Pancreas (tissue), 10 donors: Measurements from ENCODE around the gene RNF123. TPM values are rescaled to one million over a fixed set of nuclear protein-coding genes. Genes with fewer than 3 reads are reported as not detected.
"Not testable (repeated sequence)": the region's sequence is repeated elsewhere in the genome, so short reads cannot be mapped to it uniquely, and the experiment has no call there.

Experiments used
- ATAC-seq, 4 donors: fragments of 200-7000 bp; cut with Tn5 transposase; one replicate each; pipeline versions ENCODE4 v1.8.0 to v1.9.1; 2020; ENCODE audit warnings: mild to moderate bottlenecking in 4 of 4, moderate library complexity in 4 of 4
- DNase-seq, 6 donors: peaks; one replicate each; pipeline ENCODE4 v3.0.0-alpha.2; 2020
- FAIRE-seq: peaks from 2 replicates; lab custom pipeline; 2012; peaks lifted over from hg19 to GRCh38; lab: Jason Lieb, UNC
- H3K27ac ChIP-seq, 4 donors: fragments of 200-600 bp; sonication (generic); 1 replicate in 3 of 4; 2 replicates in 1 of 4; pipeline versions ENCODE4 v1.5.0 to v1.8.0; 2020
- H3K27me3 ChIP-seq, 4 donors: fragments of 200-600 bp; one replicate each; pipeline ENCODE4 v1.8.0; 2021
- H3K36me3 ChIP-seq, 3 donors: fragments of 200-600 bp; sonication (generic) in 1 of 3; one replicate each; pipeline versions ENCODE4 v1.5.0 to v1.8.0; 2020 to 2021
- H3K4me1 ChIP-seq, 3 donors: fragments of 200-600 bp; one replicate each; pipeline ENCODE4 v1.8.0; 2021
- H3K4me3 ChIP-seq, 4 donors: fragments of 200-600 bp; sonication (generic) in 2 of 4; one replicate each; pipeline versions ENCODE4 v1.5.0 to v1.8.0; 2020 to 2021
- H3K9me3 ChIP-seq, 4 donors: fragments of 200-600 bp; one replicate each; pipeline ENCODE4 v1.8.0; 2021
- WGBS, 2 donors: extraction: QIAGEN DNeasy Blood & Tissue Kit; methylation state at CpG; one replicate each; pipeline ENCODE4 v1.1.7; 2013; 5-methylcytosine and 5-hydroxymethylcytosine counted together
- intact Hi-C, 3 donors: fragments of 100-400 bp; cut with DNase I; formaldehyde crosslinking; loops; one replicate each; pipeline versions ENCODE4 v1.11.1 to v1.14.2; 2022
- polyA plus RNA-seq, 2 donors: library from polyadenylated mRNA; stranded (reverse); fragments of 200-250 nt; gene quantifications; one replicate each; pipeline ENCODE4 v1.2.3, GENCODE V29; 2013
- total RNA-seq, 6 donors: library from RNA; stranded (reverse); fragmentation: NEBNext Ultra II Directional in 4 of 6; extraction: Animal tissue kit (Norgen Biotek cat#: 25700) in 4 of 6; gene quantifications; one replicate each; pipeline versions ENCODE4 v1.2.1 to v1.2.4, GENCODE V29; 2021 to 2023
- TF ChIP-seq, protein P1 (sequence below), 4 donors: fragments of 200-600 bp; sonication (generic) in 3 of 4; IDR thresholded peaks; one replicate each; pipeline versions ENCODE4 v1.5.0 to v1.8.0; 2021; ENCODE audit warnings: antibody characterized with exemption in 4 of 4
- donor health status: healthy with polysubstance abuse.
- donor health status: DM: no; HTN: no; CAD: no; lungs with moderate emphysema.
- donor health status: DM: no; HTN: no; CAD: no.
- donor health status: control.
- donor health status: control.
- donor health status: Bipolar disorder and iron deficiency.
- donor health status: DM: yes; HTN: yes; CAD: no.
- donor health status: DM: no; HTN: no; CAD: no.
- donor health status: DM: no; HTN: no; CAD: no.
- donor health status: DM: yes; HTN: yes; CAD: no.

Gene RNF123
- total and polyA plus RNA-seq, 8 donors, result 13.5 to 27.6 (median 20.6) TPM

DNA sequence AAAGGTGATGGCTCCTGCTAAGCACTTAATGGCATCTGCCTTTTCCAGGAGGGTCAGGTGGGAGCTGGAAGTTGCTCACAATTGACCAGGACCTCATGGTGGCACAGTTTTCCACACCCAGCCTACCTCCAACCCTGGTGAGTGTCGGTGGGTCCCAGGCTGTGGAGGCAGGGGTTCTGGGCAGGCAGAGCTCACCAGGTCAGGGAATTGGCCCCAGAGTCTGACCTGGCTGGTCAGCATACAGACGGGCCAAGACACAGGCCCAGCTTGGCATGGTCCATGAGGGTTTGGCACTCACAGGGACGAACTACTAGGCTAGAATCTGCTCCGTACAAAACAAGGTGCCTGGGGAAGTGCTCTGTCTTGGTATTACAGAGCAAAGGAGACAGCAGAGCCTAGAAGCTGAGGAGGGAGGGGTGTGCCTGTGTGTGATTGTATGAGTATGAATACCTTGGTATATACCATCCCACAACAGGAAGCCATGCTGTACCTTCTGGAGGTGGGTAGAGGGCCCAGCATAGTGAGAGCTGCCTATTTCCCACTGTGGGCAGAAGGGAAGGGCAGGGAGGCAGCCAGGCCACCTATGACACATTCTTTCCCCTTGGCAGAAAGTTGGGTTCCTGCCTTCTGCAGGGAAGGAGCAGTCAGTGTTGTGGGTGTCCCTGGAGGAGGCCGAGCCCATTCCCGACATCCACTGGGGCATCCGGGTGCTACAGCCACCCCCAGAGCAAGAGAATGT is 8.7 kb upstream of the RNF123 start:
- no peaks in the 10 kb centered on the region for H3K27me3 ChIP-seq
- H3K27ac ChIP-seq, result no peak overlapping the region
- 89 to 95% methylated on average over 7 of the region's 7 CpGs for WGBS, 2 donors
- ATAC-seq, result no peak
- H3K4me3 ChIP-seq, result no peak overlapping the region
- TF ChIP-seq, protein P1, sequence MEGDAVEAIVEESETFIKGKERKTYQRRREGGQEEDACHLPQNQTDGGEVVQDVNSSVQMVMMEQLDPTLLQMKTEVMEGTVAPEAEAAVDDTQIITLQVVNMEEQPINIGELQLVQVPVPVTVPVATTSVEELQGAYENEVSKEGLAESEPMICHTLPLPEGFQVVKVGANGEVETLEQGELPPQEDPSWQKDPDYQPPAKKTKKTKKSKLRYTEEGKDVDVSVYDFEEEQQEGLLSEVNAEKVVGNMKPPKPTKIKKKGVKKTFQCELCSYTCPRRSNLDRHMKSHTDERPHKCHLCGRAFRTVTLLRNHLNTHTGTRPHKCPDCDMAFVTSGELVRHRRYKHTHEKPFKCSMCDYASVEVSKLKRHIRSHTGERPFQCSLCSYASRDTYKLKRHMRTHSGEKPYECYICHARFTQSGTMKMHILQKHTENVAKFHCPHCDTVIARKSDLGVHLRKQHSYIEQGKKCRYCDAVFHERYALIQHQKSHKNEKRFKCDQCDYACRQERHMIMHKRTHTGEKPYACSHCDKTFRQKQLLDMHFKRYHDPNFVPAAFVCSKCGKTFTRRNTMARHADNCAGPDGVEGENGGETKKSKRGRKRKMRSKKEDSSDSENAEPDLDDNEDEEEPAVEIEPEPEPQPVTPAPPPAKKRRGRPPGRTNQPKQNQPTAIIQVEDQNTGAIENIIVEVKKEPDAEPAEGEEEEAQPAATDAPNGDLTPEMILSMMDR (IDR thresholded peaks at IDR 0.05), result no peak
- no peak for FAIRE-seq
- H3K36me3 ChIP-seq, result peaks cover 4 to 37% (median 18%) of the 10 kb centered on the region in 3 donors
- H3K9me3 ChIP-seq, result no peaks in the 10 kb centered on the region
- H3K4me1 ChIP-seq, result no peaks in the 10 kb centered on the region
- intact Hi-C loops, result no loop called here
- DNase-seq, result no peak

DNA sequence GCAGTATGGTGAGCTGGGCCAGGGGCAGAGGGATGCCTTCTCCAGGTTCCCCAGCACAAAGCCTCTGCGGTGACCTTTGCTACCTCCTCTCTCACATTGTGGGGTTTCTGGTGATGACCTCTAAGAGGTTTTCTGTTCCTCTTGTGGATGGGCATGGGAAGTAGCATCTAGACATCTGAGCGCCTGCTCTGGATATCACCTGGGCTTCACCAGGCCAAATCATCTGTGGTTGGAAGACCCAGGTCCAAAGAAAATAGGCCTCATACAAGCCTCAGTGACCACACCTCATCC is 8.2 kb upstream of the RNF123 start:
- Histone ChIP-seq H3K4me1 (no peaks in the 10 kb centered on the region), H3K27ac (no peak overlapping the region), H3K27me3 (no peaks in the 10 kb centered on the region), H3K9me3 (no peaks in the 10 kb centered on the region), H3K4me3 (no peak overlapping the region), H3K36me3 (peaks cover 4 to 35% (median 18%) of the 10 kb centered on the region in 3 donors)
- intact Hi-C loops, result no loop called here
- FAIRE-seq (no peak), ATAC-seq (no peak), DNase-seq (no peak)
- WGBS, 2 donors, result 96 to 99% methylated on average over 2 of the region's 2 CpGs
- TF ChIP-seq, protein P1 (IDR thresholded peaks at IDR 0.05), result no peak

DNA sequence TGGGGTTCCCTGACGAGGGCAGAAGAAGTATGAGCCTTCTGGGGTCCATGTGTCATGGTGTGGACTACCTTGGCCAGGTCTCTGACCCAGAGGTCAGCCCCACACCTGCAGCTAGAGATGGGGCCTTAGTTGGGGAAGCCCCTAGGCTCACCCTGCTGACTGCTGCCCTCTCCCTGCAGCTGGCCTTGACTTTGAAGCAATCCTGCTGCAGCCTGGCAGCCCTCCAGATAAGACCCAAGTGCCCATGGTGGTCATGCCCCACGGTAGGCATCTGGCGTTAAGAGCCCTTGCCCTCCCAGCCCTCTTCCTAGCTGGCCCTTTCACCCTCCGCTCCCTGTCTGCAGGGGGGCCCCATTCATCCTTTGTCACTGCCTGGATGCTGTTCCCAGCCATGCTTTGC is 7.8 kb upstream of the RNF123 start:
- intact Hi-C loops, result no loop called here
- Histone ChIP-seq H3K9me3 (no peaks in the 10 kb centered on the region), H3K36me3 (peaks cover 4 to 31% (median 18%) of the 10 kb centered on the region in 3 donors), H3K4me3 (no peak overlapping the region), H3K4me1 (no peaks in the 10 kb centered on the region), H3K27ac (no peak overlapping the region), H3K27me3 (no peaks in the 10 kb centered on the region)
- TF ChIP-seq, protein P1 (IDR thresholded peaks at IDR 0.05), result no peak
- no peak for DNase-seq
- WGBS, 2 donors, result 82 to 88% methylated on average over 4 of the region's 4 CpGs
- FAIRE-seq, result no peak
- no peak for ATAC-seq

DNA sequence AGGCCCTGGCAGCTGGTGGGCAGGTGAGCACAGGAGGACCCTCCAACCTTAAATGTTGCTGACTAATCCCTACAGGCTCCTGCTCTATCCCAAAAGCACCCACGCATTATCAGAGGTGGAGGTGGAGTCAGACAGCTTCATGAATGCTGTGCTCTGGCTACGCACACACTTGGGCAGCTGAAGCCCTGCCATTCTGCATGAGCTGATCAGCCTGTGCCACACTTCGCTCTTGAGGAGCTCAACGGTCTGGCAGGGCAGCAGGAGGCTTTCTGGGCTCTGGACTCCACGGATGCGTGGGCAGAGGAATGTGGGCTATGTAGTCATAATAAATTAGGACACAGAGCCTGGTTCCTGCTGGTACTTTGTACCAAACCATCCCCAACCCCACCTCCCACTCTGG is 6.2 kb upstream of the RNF123 start:
- H3K36me3 ChIP-seq, result peaks cover 4 to 30% (median 18%) of the 10 kb centered on the region in 3 donors
- no peaks in the 10 kb centered on the region for H3K4me1 ChIP-seq
- TF ChIP-seq, protein P1 (IDR thresholded peaks at IDR 0.05), result no peak
- no peak overlapping the region for H3K27ac ChIP-seq
- no peak for ATAC-seq
- no peaks in the 10 kb centered on the region for H3K9me3 ChIP-seq
- H3K27me3 ChIP-seq, result no peaks in the 10 kb centered on the region
- H3K4me3 ChIP-seq, result no peak overlapping the region
- DNase-seq, result no peak
- FAIRE-seq, result no peak
- intact Hi-C loops, result no loop called here
- WGBS, 2 donors, result 88 to 90% methylated on average over 6 of the region's 6 CpGs

DNA sequence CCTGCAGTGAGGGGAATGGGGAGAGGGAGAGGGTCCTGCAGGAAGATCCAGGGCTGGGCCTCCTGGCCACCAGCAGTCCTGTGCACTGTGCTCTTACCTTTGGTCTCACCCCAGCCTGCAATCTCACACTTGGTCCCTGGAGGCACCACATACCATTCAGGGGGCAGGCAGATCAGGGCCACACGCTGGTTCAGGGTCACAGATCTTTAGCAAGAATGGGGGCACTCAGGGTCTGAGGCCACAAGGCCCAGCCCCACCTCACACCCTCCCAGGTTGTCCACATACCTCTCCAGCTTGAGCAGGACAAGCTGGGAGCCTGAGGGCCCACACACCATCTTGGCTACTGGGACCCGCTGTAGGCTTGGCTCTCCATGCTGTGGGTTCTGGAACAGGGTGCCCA is 4.9 kb upstream of the RNF123 start:
- H3K4me3 ChIP-seq, H3K27ac ChIP-seq, FAIRE-seq, H3K4me1 ChIP-seq, ATAC-seq, H3K27me3 ChIP-seq, intact Hi-C loops, H3K9me3 ChIP-seq: not testable (repeated sequence)
- peaks cover 4 to 20% (median 8%) of the 10 kb centered on the region in 3 donors for H3K36me3 ChIP-seq
- WGBS, 2 donors, result 91 to 94% methylated on average over 2 of the region's 2 CpGs
- DNase-seq, result peak in 1 of 6 donors; percentile 37

DNA sequence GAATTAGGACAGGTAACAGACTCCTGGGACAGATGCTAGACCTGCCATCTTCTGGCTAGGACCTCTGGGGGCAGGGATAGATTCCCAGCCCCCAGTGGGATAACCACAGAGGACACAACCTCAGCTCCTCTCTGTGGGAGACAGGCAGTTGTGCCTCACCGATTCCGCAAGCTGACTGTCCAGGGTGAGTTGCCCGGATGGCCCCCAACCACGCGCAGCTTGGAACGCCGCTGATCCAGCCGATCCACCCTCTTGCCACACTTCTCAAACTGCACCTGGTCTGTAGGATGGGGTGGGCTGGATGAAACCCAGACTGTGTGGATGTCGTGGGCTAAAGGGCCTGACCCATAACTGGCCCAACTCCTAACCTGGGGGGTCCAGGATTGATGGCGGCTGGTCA is 4.3 kb upstream of the RNF123 start:
- H3K36me3 ChIP-seq, result peaks cover 4 to 20% (median 8%) of the 10 kb centered on the region in 3 donors
- H3K9me3 ChIP-seq, H3K4me1 ChIP-seq, H3K27ac ChIP-seq, intact Hi-C loops, FAIRE-seq, H3K4me3 ChIP-seq, ATAC-seq, H3K27me3 ChIP-seq: not testable (repeated sequence)
- WGBS, 2 donors, result 94 to 95% methylated on average over 10 of the region's 10 CpGs
- peak in 1 of 6 donors; percentile 45 for DNase-seq

DNA sequence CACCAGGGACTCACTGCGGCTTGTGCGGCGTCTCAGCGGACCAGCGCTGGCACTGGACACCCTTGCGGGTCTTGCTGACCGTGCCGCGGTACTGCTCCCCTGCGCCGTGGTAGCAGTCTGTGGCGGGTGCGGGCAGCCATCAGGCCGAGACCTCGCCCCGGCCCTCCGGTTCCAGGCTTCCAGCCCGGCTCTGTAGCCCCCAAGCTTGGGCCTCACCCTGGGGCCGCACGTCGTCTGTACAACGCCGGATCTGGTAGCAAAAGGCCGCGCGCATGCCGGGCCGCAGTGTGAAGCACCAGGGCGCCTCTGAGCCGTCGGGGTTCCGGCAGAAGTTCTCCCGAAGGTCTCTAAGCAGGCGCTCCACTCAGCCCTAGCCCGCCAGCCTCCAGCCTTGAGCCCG is 3.5 kb upstream of the RNF123 start:
- ATAC-seq, result peak in 1 of 4 donors; percentile 2
- H3K27me3 ChIP-seq, H3K9me3 ChIP-seq, intact Hi-C loops, FAIRE-seq, H3K4me1 ChIP-seq, H3K27ac ChIP-seq: not testable (repeated sequence)
- WGBS, 2 donors, result 22 to 26% methylated on average over 33 to 35 of the region's 36 CpGs
- DNase-seq, result peak in 1 of 6 donors; percentile 65
- Histone ChIP-seq H3K4me3 (peak overlapping the region in 2 of 4 donors; percentile 35 to 45), H3K36me3 (peaks cover 4 to 20% (median 8%) of the 10 kb centered on the region in 3 donors)

DNA sequence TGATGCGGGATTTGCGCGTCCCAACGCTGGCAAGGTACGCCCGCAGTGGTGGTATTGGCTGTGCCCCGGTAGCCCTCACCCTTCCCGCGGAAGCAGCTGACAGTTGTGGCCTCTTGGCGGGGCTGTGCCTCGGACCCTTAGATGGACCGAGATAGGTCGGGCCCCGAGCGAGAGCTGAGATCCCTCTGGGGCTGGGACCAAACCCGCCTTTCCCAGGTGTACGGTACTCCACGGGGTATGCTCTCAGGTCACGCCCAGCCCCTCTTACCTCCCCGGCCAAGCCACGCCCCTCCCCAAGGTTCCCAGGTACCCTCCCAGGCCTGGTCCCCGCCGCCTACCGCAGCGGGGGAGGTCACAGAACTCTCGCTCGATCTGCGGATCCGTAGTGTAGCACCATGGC is 3.0 kb upstream of the RNF123 start:
- FAIRE-seq, intact Hi-C loops, H3K9me3 ChIP-seq, H3K27me3 ChIP-seq: not testable (repeated sequence)
- Histone ChIP-seq H3K4me1 (peaks cover 0 to 12% (median 4%) of the 10 kb centered on the region in 3 donors), H3K36me3 (peaks cover 4 to 20% (median 4%) of the 10 kb centered on the region in 3 donors), H3K27ac (peak overlapping the region in 2 of 4 donors; percentile 47 to 48), H3K4me3 (peak overlapping the region in 3 of 4 donors; percentile 3 to 45 (median 35))
- ATAC-seq (peak; percentile 67 to 83 (median 72)), DNase-seq (peak; percentile 82 to 90 (median 88))
- 1% methylated on average over 24 to 25 of the region's 29 CpGs for WGBS, 2 donors
